Activated CD4-positive, CD25-positive, alpha-beta regulatory T cell treated with anti-CD3 and anti-CD28 coated beads, Interleukin-2, amount 50 U/mL, for 72 hours (primary cell): ENCODE data around the gene EIF2D.
"Not testable (repeated sequence)": the region's sequence is repeated elsewhere in the genome, so short reads cannot be mapped to it uniquely, and the experiment has no call there.

Source experiments
- DNase-seq: peaks from one replicate; pipeline ENCODE4 v3.0.0; 2021

Gene EIF2D

GRCh38 chr1:206586501-206587445 lies 25.5 kb downstream of the EIF2D start:
- no peak for DNase-seq

- peak; percentile 9 for DNase-seq
These were observed 27.6 kb downstream of the EIF2D start for GRCh38 chr1:206584683-206585082.

GRCh38 chr1:206583707-206584648 lies 28.3 kb downstream of the EIF2D start:
- peak; percentile 85 for DNase-seq

GRCh38 chr1:206582971-206583706 lies 29.1 kb downstream of the EIF2D start:
- peak; percentile 44 for DNase-seq

GRCh38 chr1:206582537-206582936 lies 29.7 kb downstream of the EIF2D start:
- DNase-seq = peak; percentile 23

- DNase-seq = peak; percentile 55
These were observed 30.7 kb downstream of the EIF2D start for GRCh38 chr1:206581571-206581981.

GRCh38 chr1:206581114-206581497 lies 31.2 kb downstream of the EIF2D start:
- not testable (repeated sequence) for DNase-seq

- no peak for DNase-seq
These were observed 31.7 kb downstream of the EIF2D start for GRCh38 chr1:206580438-206581113.

GRCh38 chr1:206579747-206580437 lies 32.4 kb downstream of the EIF2D start:
- DNase-seq = peak; percentile 79

GRCh38 chr1:206578978-206579374 lies 33.3 kb downstream of the EIF2D start:
- DNase-seq = no peak

GRCh38 chr1:206578068-206578977 lies 33.9 kb downstream of the EIF2D start:
- DNase-seq = no peak

GRCh38 chr1:206577626-206578025 lies 34.6 kb downstream of the EIF2D start:
- DNase-seq = no peak

GRCh38 chr1:206575894-206576737 lies 36.1 kb downstream of the EIF2D start:
- no peak for DNase-seq

GRCh38 chr1:206575165-206575893 lies 36.9 kb downstream of the EIF2D start:
- no peak for DNase-seq

GRCh38 chr1:206573762-206574161 lies 38.5 kb downstream of the EIF2D start:
- DNase-seq = peak; percentile 14

GRCh38 chr1:206573319-206573718 lies 38.9 kb downstream of the EIF2D start:
- no peak for DNase-seq

GRCh38 chr1:206572835-206573234 lies 39.4 kb downstream of the EIF2D start:
- no peak for DNase-seq

- DNase-seq = no peak
These were observed 41.7 kb downstream of the EIF2D start for GRCh38 chr1:206570529-206570928.

- no peak for DNase-seq
These were observed 42.7 kb downstream of the EIF2D start for GRCh38 chr1:206569556-206569955.
